GM12892 (cell line): ENCODE measurements around the gene FAU.

Experiments used
- POLR2A ChIP-seq: IDR thresholded peaks from 2 replicates; pipeline ENCODE4 v1.6.1; 2011; ENCODE audit warnings: low read depth, low read length, control low read depth
- POLR2AphosphoS5 ChIP-seq: IDR thresholded peaks from 2 replicates; pipeline ENCODE4 v1.6.1; 2011; ENCODE audit warnings: low read depth, low read length, control low read depth
- TAF1 ChIP-seq: IDR thresholded peaks from 2 replicates; pipeline ENCODE4 v1.6.1; 2011; ENCODE audit warnings: low read depth, mild to moderate bottlenecking, control low read depth, low read length, borderline replicate concordance

DNA sequence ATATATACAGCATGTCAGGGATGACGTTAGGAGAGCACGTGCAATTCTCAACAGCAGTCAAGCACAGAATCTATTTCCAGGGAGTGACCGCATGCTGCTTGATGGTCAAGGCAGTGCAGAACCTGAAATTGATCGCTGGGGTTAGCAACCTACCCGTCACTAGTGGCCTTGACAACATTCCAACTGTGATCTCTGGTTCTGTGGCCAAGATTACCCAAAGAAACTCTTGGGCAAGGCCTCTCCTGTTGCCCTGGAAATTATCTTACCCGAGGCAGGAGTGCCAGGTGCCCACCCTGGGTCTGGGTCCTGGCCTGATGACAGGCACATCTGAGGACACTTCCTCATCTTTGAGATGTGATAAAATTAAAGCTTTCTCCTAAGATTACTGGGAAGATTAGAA, 8.1 kb downstream of the FAU start:
- TF ChIP-seq POLR2A (no peak), POLR2AphosphoS5 (no peak), TAF1 (no peak)
